ENCODE results near the gene LRRC4C. TPM values are rescaled to one million over a fixed set of nuclear protein-coding genes. Genes with fewer than 3 reads are reported as not detected.

Gene LRRC4C
- polyA plus RNA-seq, 1 of the 3 experiments (the other 2 are of a cell fraction): 0.16 TPM

DNA sequence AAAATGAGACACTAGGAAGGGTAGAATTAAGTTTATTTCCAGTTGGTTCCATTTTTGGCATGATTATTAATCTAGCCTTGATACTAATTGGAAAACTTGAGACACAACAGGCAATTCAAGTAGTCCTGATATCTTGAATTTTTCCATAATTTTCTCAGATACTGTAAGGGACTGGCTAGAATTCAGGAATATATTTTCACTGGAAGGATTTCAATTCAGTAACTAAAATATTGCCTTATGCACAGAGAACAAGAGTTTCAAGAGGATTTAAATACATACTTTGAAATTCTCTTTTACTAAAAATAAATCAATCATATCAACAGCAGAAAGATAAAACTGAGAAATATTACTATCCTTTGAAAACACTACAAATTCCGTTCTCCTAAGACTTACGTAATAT is 632.9 kb downstream of the LRRC4C start:
- CTCF ChIA-PET: no interaction called here
- Histone ChIP-seq H3K9me3 (no peaks in the 10 kb centered on the region), H2AFZ (ENCODE audit: low read depth) (no peak overlapping the region), H3K79me2 (ENCODE audit: insufficient read depth) (no peaks in the 10 kb centered on the region), H3K9ac (no peak overlapping the region), H3K36me3 (replicated peaks in 1 of 2; ENCODE audit: control insufficient read depth in 1 of 2, insufficient read depth in 2 of 2, low read length in 1 of 2) (no peaks in the 10 kb centered on the region), H3K4me2 (no peak overlapping the region), H3K9me2 (no peaks in the 10 kb centered on the region), H3K4me1 (ENCODE audit: control insufficient read depth in 1 of 2, insufficient read depth in 2 of 2, low read depth in 1 of 2, low read length in 1 of 2) (no peaks in the 10 kb centered on the region), H3K4me3 (ENCODE audit: low read depth in 2 of 2, low read length in 1 of 2) (no peak overlapping the region), H3K27ac (ENCODE audit: low read depth in 2 of 2, low read length in 1 of 2) (no peak overlapping the region), H3K27me3 (ENCODE audit: insufficient read depth) (no peaks in the 10 kb centered on the region), H4K20me1 (ENCODE audit: insufficient read depth) (no peaks in the 10 kb centered on the region), H3F3A (replicated peaks; ENCODE audit: insufficient read depth) (no peaks in the 10 kb centered on the region)
- POLR2A ChIA-PET: no interaction called here
- TF ChIP-seq, protein P1, sequence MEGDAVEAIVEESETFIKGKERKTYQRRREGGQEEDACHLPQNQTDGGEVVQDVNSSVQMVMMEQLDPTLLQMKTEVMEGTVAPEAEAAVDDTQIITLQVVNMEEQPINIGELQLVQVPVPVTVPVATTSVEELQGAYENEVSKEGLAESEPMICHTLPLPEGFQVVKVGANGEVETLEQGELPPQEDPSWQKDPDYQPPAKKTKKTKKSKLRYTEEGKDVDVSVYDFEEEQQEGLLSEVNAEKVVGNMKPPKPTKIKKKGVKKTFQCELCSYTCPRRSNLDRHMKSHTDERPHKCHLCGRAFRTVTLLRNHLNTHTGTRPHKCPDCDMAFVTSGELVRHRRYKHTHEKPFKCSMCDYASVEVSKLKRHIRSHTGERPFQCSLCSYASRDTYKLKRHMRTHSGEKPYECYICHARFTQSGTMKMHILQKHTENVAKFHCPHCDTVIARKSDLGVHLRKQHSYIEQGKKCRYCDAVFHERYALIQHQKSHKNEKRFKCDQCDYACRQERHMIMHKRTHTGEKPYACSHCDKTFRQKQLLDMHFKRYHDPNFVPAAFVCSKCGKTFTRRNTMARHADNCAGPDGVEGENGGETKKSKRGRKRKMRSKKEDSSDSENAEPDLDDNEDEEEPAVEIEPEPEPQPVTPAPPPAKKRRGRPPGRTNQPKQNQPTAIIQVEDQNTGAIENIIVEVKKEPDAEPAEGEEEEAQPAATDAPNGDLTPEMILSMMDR (IDR thresholded peaks at IDR 0.05): no peak
- no peak for TF ChIP-seq TEAD4 (IDR thresholded peaks at IDR 0.05; ENCODE audit: borderline replicate concordance, insufficient read depth)
- TF ChIP-seq FOXM1 (IDR thresholded peaks at IDR 0.05; ENCODE audit: low read depth): no peak
- TF ChIP-seq GABPA (IDR thresholded peaks at IDR 0.05; ENCODE audit: low read depth): no peak
- TF ChIP-seq NRF1 (IDR thresholded peaks at IDR 0.05; ENCODE audit: low read depth, low read length): no peak
- TF ChIP-seq TAF1 (IDR thresholded peaks at IDR 0.05; ENCODE audit: borderline replicate concordance, low read depth, low read length): no peak
- no peak for DNase-seq
- 67% methylated on average over 2 of the region's 2 CpGs for WGBS (ENCODE audit: low lambda C conversion rate)

DNA sequence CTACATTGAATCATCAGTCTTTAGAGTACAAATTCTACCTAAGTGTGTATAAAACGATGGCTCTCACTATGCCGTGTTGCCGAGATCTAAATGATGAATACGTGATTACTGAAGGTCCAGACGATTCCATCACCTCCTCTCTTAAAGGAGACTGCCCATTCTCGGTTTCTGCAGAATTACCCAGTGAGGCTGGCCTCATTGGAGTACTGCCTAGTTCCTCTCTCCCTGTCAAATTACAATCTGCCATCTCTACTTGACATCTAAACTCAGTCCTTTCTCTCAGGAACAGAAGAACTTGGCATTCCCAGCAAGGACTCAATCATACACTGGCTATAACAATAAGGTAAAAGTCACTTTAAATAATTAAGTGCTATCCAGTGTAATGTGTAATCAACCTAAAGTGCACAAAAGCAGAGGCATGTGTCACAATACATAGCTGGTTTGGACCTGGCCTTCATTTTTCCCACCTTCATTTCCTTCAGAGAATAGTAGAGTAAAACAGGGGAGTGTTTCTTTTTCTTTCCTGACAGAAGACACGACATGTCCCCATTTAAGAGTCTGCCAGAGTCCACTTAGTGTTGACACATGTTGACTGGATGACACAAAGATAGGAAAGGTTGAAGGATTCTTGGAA is 634.1 kb downstream of the LRRC4C start:
- POLR2A ChIA-PET: no interaction called here
- TF ChIP-seq RXRA (IDR thresholded peaks at IDR 0.05; ENCODE audit: borderline replicate concordance, low read depth) (no peak), TAF1 (IDR thresholded peaks at IDR 0.05; ENCODE audit: borderline replicate concordance, low read depth, low read length) (no peak), RCOR1 (IDR thresholded peaks at IDR 0.05; ENCODE audit: low read length) (no peak), GATA2 (CRISPR knock-in tag; IDR thresholded peaks at IDR 0.05) (no peak), NRF1 (IDR thresholded peaks at IDR 0.05; ENCODE audit: low read depth, low read length) (no peak), FOXM1 (IDR thresholded peaks at IDR 0.05; ENCODE audit: low read depth) (no peak), SIN3A (IDR thresholded peaks at IDR 0.05; ENCODE audit: borderline replicate concordance, low read depth, low read length) (no peak), RFX5 (IDR thresholded peaks at IDR 0.05; ENCODE audit: low read length) (no peak), YY1 (IDR thresholded peaks at IDR 0.05; ENCODE audit: low read depth) (no peak)
- TF ChIP-seq, protein P2, sequence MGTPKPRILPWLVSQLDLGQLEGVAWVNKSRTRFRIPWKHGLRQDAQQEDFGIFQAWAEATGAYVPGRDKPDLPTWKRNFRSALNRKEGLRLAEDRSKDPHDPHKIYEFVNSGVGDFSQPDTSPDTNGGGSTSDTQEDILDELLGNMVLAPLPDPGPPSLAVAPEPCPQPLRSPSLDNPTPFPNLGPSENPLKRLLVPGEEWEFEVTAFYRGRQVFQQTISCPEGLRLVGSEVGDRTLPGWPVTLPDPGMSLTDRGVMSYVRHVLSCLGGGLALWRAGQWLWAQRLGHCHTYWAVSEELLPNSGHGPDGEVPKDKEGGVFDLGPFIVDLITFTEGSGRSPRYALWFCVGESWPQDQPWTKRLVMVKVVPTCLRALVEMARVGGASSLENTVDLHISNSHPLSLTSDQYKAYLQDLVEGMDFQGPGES (IDR thresholded peaks at IDR 0.05; ENCODE audit: low read depth, low read length): no peak
- H3K4me3 ChIP-seq (ENCODE audit: low read depth in 2 of 2, low read length in 1 of 2): no peak overlapping the region
- no peaks in the 10 kb centered on the region for H3K27me3 ChIP-seq (ENCODE audit: insufficient read depth)
- no peak overlapping the region for H2AFZ ChIP-seq (ENCODE audit: low read depth)
- H3K27ac ChIP-seq (ENCODE audit: low read depth in 2 of 2, low read length in 1 of 2): no peak overlapping the region
- no peaks in the 10 kb centered on the region for H3K9me3 ChIP-seq
- H3K79me2 ChIP-seq (ENCODE audit: insufficient read depth): no peaks in the 10 kb centered on the region
- 3% methylated on average over 7 of the region's 7 CpGs for WGBS (ENCODE audit: low lambda C conversion rate)
- no peaks in the 10 kb centered on the region for H3F3A ChIP-seq (replicated peaks; ENCODE audit: insufficient read depth)
- no peaks in the 10 kb centered on the region for H3K9me2 ChIP-seq
- no peaks in the 10 kb centered on the region for H3K4me1 ChIP-seq (ENCODE audit: control insufficient read depth in 1 of 2, insufficient read depth in 2 of 2, low read depth in 1 of 2, low read length in 1 of 2)
- no peaks in the 10 kb centered on the region for H3K36me3 ChIP-seq (replicated peaks in 1 of 2; ENCODE audit: control insufficient read depth in 1 of 2, insufficient read depth in 2 of 2, low read length in 1 of 2)
- CTCF ChIA-PET: interaction anchor here (0.6 kb wide), 1 partner anchor 68 kb away, joined by 3 read pairs; no protein-coding TSS in a partner anchor
- H3K9ac ChIP-seq: no peak overlapping the region
- H3K4me2 ChIP-seq: no peak overlapping the region
- DNase-seq: no peak
- H4K20me1 ChIP-seq (ENCODE audit: insufficient read depth): no peaks in the 10 kb centered on the region

Data from SK-N-SH (cell line).